Neural cell (in vitro differentiated cells): ENCODE data around the gene MXRA8. TPM values are rescaled to one million over a fixed set of nuclear protein-coding genes. Genes with fewer than 3 reads are reported as not detected.

ENCODE experiments used
- H2AFZ ChIP-seq: fragments of 200-600, 300-800 bp; sonication (generic), shearing (Covaris generic); 2 replicates; pipeline ENCODE4 v1.6.0; 2014; ENCODE audit warnings: low read depth, mild to moderate bottlenecking, antibody characterized with exemption, low read length, moderate library complexity
- H3F3A ChIP-seq: fragments of 200-600 bp; shearing (Covaris generic); 2 replicates; pipeline ENCODE4 v1.6.1; 2016; ENCODE audit warnings: mild to moderate bottlenecking, moderate library complexity, mixed read lengths, antibody characterized with exemption, low read length; ENCODE audit not compliant: insufficient read depth, poor library complexity, severe bottlenecking
- H3K27ac ChIP-seq: fragments of 200-600, 300-800 bp; sonication (generic), shearing (Covaris generic); 2 replicates; pipeline ENCODE4 v1.5.1; 2014; ENCODE audit warnings: mild to moderate bottlenecking, low read length, moderate library complexity
- H3K27me3 ChIP-seq: fragments of 300-800, 200-600 bp; sonication (generic), shearing (Covaris generic); 2 replicates; pipeline ENCODE4 v1.6.0; 2014; ENCODE audit warnings: mild to moderate bottlenecking, low read depth, low read length, moderate library complexity; ENCODE audit not compliant: insufficient read depth
- H3K36me3 ChIP-seq: fragments of 300-800, 200-600 bp; sonication (generic), shearing (Covaris generic); 2 replicates; pipeline ENCODE4 v1.5.1; 2014; ENCODE audit warnings: mild to moderate bottlenecking, antibody characterized with exemption, low read length, moderate library complexity; ENCODE audit not compliant: insufficient read depth
- H3K4me2 ChIP-seq: fragments of 300-800, 200-600 bp; sonication (generic), shearing (Covaris generic); 2 replicates; pipeline ENCODE4 v1.6.0; 2014; ENCODE audit warnings: mild to moderate bottlenecking, low read length
- H3K4me3 ChIP-seq: fragments of 300-800, 200-600 bp; sonication (generic), shearing (Covaris generic); 2 replicates; pipeline ENCODE4 v1.5.1; 2014; ENCODE audit warnings: mild to moderate bottlenecking, low read length, moderate library complexity
- H3K79me2 ChIP-seq: fragments of 200-600 bp; shearing (Covaris generic); replicated peaks from 2 replicates; pipeline ENCODE4 v1.6.0; 2014; ENCODE audit warnings: mild to moderate bottlenecking, low read length, moderate library complexity; ENCODE audit not compliant: insufficient read depth
- H3K9ac ChIP-seq: fragments of 300-800, 200-600 bp; sonication (generic), shearing (Covaris generic); 2 replicates; pipeline ENCODE4 v1.6.1; 2016; ENCODE audit warnings: mild to moderate bottlenecking, low read length, mixed read lengths
- H3K9me2 ChIP-seq: fragments of 200-600 bp; shearing (Covaris generic); 2 replicates; pipeline ENCODE4 v1.6.1; 2016; ENCODE audit warnings: mild to moderate bottlenecking, low read length, mixed read lengths; ENCODE audit not compliant: insufficient read depth
- H3K9me3 ChIP-seq: fragments of 200-600, 300-800 bp; sonication (generic), shearing (Covaris generic); 2 replicates; pipeline ENCODE4 v1.6.1; 2016; ENCODE audit warnings: mild to moderate bottlenecking, mixed run types, low read length, moderate library complexity, mixed read lengths
- H4K20me1 ChIP-seq: fragments of 200-600 bp; shearing (Covaris generic); 2 replicates; pipeline ENCODE4 v1.6.1; 2016; ENCODE audit warnings: mild to moderate bottlenecking, mixed run types; ENCODE audit not compliant: insufficient read depth
- EP300 ChIP-seq: fragments of 450-650 bp; conservative IDR thresholded peaks from 2 replicates; pipeline ENCODE4 v1.6.1; 2014; ENCODE audit warnings: antibody characterized with exemption, mild to moderate bottlenecking, moderate library complexity; ENCODE audit not compliant: poor library complexity, severe bottlenecking
- EZH2 ChIP-seq: fragments of 200-600, 300-800 bp; shearing (Covaris generic), sonication (generic); IDR thresholded peaks from 2 replicates; pipeline ENCODE4 v1.6.1; 2014; ENCODE audit warnings: antibody characterized with exemption, low read length, borderline replicate concordance, mild to moderate bottlenecking; ENCODE audit not compliant: insufficient read depth, poor library complexity, severe bottlenecking
- MXI1 ChIP-seq: fragments of 450-650 bp; conservative IDR thresholded peaks from 2 replicates; pipeline ENCODE4 v1.6.1; 2014; ENCODE audit warnings: antibody characterized with exemption, mild to moderate bottlenecking; ENCODE audit not compliant: poor library complexity, severe bottlenecking
- POLR2AphosphoS5 ChIP-seq: IDR thresholded peaks from 2 replicates; pipeline ENCODE4 v1.6.1; 2012
- RAD21 ChIP-seq: fragments of 450-650 bp; conservative IDR thresholded peaks from 2 replicates; pipeline ENCODE4 v1.6.1; 2014; ENCODE audit warnings: antibody characterized with exemption, mild to moderate bottlenecking, moderate library complexity
- SMC3 ChIP-seq: fragments of 450-650 bp; conservative IDR thresholded peaks from 2 replicates; pipeline ENCODE4 v1.6.1; 2014; ENCODE audit warnings: antibody characterized with exemption, mild to moderate bottlenecking, moderate library complexity; ENCODE audit not compliant: poor library complexity
- TAF1 ChIP-seq: IDR thresholded peaks from 2 replicates; pipeline ENCODE4 v1.6.1; 2012; ENCODE audit warnings: low read depth
- polyA plus RNA-seq: library from polyadenylated mRNA; depleted of rRNA; stranded (reverse); fragments of >200 nt; gene quantifications from 2 replicates; pipeline ENCODE4 v1.2.3, GENCODE V29; 2014
- TF ChIP-seq, protein P1 (sequence below): fragments of 450-650 bp; IDR thresholded peaks from 2 replicates; pipeline ENCODE4 v1.5.1; 2014; ENCODE audit warnings: antibody characterized with exemption, mild to moderate bottlenecking, moderate library complexity; ENCODE audit not compliant: poor library complexity, severe bottlenecking
- TF ChIP-seq, protein P2 (sequence below): IDR thresholded peaks from 2 replicates; pipeline ENCODE4 v1.6.1; 2012; ENCODE audit warnings: borderline replicate concordance

The MXRA8 gene
- polyA plus RNA-seq, 1 donor from 2014 or later, result 1.7 TPM

DNA sequence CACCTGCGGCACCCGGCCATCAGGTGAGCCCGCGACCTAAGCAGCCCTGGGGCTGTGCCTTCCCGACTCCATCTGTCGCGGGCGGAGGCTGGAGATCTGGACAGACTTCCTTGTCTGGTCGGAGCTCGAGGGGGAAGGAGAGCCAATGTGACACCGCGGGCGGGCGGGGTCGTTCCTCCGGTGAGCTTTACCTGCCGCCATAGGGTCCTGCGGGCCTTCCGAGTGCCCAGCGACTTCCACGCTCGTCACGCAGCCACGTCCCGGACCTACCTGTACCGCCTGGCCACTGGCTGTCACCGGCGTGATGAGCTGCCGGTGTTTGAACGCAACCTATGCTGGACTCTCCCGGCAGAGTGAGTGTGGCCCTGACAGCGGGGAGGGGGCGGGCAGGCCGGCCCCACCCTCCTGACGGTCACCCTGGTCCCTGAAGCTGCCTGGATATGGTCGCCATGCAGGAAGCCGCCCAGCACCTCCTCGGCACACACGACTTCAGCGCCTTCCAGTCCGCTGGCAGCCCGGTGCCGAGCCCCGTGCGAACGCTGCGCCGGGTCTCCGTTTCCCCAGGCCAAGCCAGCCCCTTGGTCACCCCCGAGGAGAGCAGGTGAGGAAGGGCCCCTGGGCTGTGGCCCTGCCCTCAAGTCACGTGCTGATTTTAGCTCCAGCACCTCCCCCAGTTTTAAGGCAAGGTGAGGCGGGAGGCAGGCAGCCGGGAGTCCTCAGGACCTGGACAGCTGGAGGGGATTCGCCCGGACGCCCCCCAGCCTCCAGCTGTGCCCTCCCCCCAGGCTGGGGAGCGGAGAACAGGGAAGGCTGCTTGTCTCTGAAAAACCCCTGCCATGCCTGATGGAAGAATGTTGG, 48.9 kb downstream of the MXRA8 start:
- Histone ChIP-seq H3K79me2 (peaks cover 30% of the 10 kb centered on the region), H3K4me3 (peak overlapping the region; percentile 92), H3K9me3 (no peaks in the 10 kb centered on the region), H3K27me3 (no peaks in the 10 kb centered on the region), H3F3A (no peaks in the 10 kb centered on the region), H3K9me2 (no peaks in the 10 kb centered on the region), H3K36me3 (no peaks in the 10 kb centered on the region), H3K9ac (peak overlapping the region; percentile 79), H4K20me1 (no peaks in the 10 kb centered on the region), H3K4me2 (peak overlapping the region; percentile 30), H3K27ac (no peak overlapping the region), H2AFZ (no peak overlapping the region)
- TF ChIP-seq, protein P1, sequence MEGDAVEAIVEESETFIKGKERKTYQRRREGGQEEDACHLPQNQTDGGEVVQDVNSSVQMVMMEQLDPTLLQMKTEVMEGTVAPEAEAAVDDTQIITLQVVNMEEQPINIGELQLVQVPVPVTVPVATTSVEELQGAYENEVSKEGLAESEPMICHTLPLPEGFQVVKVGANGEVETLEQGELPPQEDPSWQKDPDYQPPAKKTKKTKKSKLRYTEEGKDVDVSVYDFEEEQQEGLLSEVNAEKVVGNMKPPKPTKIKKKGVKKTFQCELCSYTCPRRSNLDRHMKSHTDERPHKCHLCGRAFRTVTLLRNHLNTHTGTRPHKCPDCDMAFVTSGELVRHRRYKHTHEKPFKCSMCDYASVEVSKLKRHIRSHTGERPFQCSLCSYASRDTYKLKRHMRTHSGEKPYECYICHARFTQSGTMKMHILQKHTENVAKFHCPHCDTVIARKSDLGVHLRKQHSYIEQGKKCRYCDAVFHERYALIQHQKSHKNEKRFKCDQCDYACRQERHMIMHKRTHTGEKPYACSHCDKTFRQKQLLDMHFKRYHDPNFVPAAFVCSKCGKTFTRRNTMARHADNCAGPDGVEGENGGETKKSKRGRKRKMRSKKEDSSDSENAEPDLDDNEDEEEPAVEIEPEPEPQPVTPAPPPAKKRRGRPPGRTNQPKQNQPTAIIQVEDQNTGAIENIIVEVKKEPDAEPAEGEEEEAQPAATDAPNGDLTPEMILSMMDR, result no peak
- TF ChIP-seq RAD21, result no peak
- TF ChIP-seq EP300, result no peak
- TF ChIP-seq TAF1, result no peak
- TF ChIP-seq POLR2AphosphoS5, result no peak
- no peak for TF ChIP-seq SMC3
- TF ChIP-seq EZH2, result no peak
- TF ChIP-seq MXI1, result no peak
- TF ChIP-seq, protein P2, sequence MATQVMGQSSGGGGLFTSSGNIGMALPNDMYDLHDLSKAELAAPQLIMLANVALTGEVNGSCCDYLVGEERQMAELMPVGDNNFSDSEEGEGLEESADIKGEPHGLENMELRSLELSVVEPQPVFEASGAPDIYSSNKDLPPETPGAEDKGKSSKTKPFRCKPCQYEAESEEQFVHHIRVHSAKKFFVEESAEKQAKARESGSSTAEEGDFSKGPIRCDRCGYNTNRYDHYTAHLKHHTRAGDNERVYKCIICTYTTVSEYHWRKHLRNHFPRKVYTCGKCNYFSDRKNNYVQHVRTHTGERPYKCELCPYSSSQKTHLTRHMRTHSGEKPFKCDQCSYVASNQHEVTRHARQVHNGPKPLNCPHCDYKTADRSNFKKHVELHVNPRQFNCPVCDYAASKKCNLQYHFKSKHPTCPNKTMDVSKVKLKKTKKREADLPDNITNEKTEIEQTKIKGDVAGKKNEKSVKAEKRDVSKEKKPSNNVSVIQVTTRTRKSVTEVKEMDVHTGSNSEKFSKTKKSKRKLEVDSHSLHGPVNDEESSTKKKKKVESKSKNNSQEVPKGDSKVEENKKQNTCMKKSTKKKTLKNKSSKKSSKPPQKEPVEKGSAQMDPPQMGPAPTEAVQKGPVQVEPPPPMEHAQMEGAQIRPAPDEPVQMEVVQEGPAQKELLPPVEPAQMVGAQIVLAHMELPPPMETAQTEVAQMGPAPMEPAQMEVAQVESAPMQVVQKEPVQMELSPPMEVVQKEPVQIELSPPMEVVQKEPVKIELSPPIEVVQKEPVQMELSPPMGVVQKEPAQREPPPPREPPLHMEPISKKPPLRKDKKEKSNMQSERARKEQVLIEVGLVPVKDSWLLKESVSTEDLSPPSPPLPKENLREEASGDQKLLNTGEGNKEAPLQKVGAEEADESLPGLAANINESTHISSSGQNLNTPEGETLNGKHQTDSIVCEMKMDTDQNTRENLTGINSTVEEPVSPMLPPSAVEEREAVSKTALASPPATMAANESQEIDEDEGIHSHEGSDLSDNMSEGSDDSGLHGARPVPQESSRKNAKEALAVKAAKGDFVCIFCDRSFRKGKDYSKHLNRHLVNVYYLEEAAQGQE, result no peak

DNA sequence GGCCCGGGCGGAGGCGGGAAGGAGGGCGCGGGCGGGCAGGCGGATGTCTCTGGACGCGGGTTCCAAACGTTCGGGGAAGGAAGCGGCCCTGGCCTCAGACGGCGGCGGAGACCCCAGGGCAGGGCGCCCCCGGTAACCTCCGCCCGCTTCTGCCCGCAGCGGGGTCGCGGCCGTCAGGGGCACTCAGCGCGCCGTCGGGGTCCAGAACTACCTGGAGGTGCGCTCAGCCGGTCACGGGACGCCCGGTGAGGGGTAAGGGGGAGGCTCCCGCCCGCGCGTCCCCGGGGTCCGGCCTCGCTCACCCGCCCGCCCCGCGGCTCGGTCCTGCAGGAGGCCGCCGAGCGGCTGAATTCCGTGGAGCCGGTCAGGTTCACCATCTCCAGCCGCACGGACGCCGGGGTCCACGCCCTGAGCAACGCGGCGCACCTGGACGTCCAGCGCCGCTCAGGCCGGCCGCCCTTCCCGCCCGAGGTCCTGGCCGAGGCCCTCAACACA, 49.6 kb downstream of the MXRA8 start:
- H3K9me3 ChIP-seq, result no peaks in the 10 kb centered on the region
- H4K20me1 ChIP-seq, result peaks cover 2% of the 10 kb centered on the region
- peaks cover 36% of the 10 kb centered on the region for H3K79me2 ChIP-seq
- H3K36me3 ChIP-seq, result no peaks in the 10 kb centered on the region
- no peaks in the 10 kb centered on the region for H3K27me3 ChIP-seq
- H3K4me3 ChIP-seq, result peak overlapping the region; percentile 92
- H3F3A ChIP-seq, result no peaks in the 10 kb centered on the region
- H3K27ac ChIP-seq, result peak overlapping the region; percentile 66
- no peaks in the 10 kb centered on the region for H3K9me2 ChIP-seq
- H3K9ac ChIP-seq, result peak overlapping the region; percentile 79
- H2AFZ ChIP-seq, result no peak overlapping the region
- H3K4me2 ChIP-seq, result peak overlapping the region; percentile 30
- no peak for TF ChIP-seq TAF1
- TF ChIP-seq MXI1, result peak; percentile 91
- TF ChIP-seq, protein P1, result no peak
- peak; percentile 14 for TF ChIP-seq RAD21
- TF ChIP-seq POLR2AphosphoS5, result no peak
- TF ChIP-seq SMC3, result no peak
- TF ChIP-seq EP300, result no peak
- TF ChIP-seq, protein P2, result no peak
- no peak for TF ChIP-seq EZH2
